ENCODE results near the gene ACTRT3.

- TF ChIP-seq CTCF (IDR thresholded peaks at IDR 0.05) (no peak), POLR2A (IDR thresholded peaks at IDR 0.05) (no peak)
Observed at GRCh38 chr3:169772305-169772896, 3.0 kb upstream of the ACTRT3 start.
